Activated T-cell treated with anti-CD3 and anti-CD28 coated beads, Interleukin-2, amount 50 U/mL, for 48 hours (primary cell): ENCODE measurements around the gene CACNA1C.
"Not testable (repeated sequence)": the region's sequence is repeated elsewhere in the genome, so short reads cannot be mapped to it uniquely, and the experiment has no call there.

Experiments
- DNase-seq, 2 experiments: peaks; one replicate each; pipeline ENCODE4 v3.0.0-alpha.2; 2020

The CACNA1C gene

DNA sequence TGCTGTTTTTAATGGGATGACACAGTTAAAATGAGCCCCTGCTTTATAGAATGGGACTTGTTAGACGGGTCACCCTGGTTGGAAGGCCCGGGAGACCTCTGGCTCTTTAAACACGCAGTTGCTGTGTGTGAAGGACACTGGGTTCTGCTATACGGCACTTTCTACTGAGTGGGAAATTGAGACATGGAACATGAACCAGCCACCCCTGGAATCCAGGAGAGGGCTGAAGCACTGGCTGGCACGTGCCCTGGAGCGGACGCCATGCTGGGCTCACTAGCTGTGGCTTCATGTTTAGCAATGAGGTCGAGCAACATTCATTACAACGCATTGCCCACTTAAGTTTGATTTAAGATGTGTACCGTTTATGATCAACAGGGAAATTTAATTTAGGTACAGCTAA is 23.9 kb downstream of the CACNA1C start:
- DNase-seq = no peak

DNA sequence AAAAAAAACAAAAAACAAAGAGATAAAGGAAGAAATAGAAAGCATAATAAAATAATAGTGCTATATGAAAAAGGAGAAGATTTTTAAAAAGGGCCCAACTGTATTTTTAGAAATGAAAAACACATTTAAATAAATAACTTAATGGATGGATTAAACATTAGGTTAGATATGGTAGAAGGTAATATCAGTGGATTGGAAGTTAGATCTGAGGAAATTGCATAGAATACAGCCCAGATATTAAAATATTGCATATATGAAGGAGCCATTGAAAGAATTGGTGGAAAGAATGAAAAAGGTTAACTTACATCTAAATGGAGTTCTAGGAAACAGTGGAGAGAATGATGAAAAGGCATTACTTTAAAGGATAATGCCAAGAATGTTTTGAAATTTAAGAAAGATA is 27.8 kb downstream of the CACNA1C start:
- no peak for DNase-seq

DNA sequence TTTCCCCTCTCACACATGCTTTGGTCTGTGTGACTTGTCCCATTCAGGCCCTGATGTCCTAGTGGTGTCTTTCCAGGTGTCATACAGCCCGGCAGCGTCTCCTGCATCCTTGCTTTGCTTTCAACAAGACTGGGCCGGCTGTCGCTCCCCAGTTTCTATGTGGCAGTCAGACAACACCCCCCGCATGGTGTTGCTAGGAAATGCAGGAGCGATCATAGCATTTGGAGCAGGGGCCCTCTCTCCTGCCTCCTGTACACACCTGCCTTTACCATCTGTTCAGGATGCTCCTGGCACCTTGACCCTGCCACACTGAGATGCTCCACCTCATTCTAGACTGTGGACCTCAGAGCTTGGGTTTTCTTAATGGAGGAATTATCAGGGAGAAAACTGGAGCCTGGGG is 29.5 kb downstream of the CACNA1C start:
- no peak for DNase-seq

DNA sequence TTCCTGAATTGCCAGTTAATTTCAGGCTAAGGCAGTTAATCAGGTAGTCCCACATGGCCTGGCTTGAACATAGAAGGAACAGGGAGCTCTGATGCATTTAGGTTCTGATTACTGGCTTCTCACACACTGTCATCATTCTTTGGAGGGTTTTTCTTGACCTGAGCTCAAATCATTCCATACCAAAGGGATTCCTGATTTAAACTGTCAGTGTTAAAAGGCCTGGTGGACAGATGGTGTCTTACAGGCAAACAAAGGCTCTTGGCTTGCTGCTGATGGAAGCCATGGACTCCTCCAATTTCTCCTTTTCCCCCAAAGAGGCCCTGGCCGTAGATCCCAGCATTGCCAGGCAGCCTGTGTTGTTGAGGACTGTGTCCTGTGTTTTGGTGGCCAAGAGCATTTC is 30.2 kb downstream of the CACNA1C start:
- no peak for DNase-seq

DNA sequence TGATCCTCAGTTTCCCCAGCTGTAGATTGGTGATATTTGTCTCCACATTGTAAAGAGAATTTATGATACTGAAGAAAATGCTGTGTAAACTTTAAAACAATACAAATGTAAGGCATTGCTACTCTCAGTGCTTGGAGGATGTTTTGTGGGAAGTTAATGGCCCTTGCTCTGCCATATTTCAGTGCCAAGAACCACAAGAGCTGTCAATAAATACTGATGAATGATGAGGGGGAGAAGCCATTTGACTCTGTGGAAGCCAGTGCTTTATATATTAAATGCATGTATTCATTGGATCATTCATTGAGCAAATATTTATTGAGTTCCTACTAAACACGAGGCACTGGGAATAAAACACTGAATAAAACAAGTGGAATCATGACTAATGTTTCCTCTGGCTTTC is 30.8 kb downstream of the CACNA1C start:
- DNase-seq = no peak

DNA sequence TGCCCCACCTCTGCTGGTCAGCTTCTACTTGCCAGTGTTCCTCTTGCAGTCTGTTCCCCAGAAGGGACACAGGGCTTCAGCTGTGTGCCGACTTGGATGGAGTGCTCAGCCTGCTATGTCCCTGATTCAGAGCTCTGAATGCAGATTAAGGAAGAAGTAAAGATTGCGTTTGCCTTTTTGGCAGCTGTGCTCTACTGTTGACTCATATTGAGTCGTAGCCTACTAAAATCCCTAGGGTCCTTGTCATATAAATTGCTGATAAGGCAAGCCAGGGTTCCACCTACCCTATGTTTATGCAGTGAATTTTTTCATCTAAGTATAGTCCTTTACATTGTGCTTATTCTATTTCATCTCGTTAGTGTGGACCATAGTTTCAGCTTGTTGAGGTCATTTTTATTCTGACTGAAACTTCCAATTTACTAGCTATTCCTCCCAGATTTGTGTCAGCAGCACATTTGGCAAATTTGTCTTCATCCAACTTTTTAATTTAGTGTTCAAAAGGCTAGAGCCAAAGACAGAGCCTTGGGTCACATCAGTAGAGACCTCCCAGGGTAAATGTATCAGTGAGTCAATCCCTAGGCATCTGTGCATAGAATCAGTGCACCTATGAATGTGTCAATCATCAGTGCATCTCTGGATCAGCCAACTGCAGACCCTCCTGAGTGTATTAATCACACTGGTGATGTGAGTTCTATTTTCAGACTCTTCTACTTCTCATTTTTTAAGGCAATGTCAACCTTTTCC is 31.9 kb downstream of the CACNA1C start:
- DNase-seq = no peak

DNA sequence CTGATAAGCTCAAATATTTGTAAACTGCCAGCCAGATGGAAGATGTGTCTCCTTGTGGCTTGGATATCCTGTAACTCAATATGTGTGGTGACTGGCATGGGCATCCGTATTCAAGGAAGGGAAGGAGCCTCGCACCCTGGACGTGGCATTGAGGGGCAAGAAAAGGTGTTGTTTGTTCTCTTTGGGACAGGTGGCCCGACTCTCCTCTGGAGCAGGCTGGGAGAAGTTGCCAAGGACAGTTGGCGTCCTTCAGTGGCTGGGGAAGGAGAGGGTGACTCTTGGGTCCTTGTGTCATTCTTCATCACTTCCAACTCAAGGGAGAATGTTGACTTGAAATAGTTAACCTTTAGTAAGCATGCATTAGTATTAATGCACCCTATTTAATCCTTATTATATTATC is 39.6 kb downstream of the CACNA1C start:
- no peak for DNase-seq

DNA sequence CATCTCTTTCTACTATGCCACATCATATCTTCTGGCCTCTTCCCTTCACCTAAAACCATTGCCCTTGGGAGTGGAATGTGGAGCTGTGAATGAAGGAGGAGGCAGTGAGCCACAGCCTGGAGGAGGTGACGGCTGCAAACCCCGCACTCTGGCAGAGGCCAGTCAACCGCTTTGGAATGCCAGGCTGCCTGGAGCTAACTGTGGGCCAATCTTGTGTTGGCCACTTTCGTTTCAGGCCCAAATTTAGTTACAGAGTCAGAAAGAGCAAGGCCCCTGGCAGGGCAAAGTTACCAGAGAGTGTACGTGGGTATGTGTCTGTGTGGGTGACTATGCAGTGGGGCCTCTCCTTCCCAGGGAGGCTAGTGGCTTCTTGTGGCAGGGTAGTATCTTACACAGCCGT is 40.1 kb downstream of the CACNA1C start:
- DNase-seq = no peak

DNA sequence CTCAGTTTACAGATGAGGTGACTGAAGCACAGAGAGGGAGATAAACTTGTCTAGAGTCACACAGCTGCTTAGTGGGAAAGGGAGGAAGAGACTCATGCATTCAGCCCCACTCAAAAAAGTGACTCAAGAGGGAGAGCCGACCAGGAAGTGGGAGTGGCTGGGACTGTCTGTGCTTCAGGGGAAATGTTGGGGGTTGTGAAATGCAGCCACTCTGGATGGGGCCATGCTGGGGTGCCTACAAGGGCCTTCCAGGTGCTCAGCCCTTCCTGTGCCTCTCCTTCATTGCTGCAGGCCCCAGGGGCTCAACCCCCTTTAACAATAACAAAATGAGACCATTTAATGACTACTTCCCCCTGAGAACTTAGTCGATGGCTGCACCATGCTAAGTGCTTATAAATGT is 41.8 kb downstream of the CACNA1C start:
- DNase-seq = no peak

DNA sequence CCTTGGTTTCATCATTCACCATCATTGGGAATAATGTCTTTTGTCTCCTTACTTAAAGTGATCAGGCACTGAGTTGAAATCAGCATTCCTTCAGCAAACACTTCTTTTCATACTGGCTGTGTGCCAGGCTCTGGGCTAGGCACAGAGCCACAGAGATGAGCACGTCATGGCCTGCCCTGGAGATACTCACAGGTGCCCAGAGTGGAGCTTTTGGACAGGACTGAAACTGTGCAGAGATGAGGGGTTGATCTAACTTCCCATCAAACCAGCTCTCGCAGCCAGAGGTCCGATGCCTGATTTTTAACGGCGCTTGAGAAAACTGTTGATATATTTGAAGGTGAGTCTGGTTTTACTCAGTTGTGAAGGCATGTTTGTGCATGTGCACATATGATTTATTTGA is 43.1 kb downstream of the CACNA1C start:
- DNase-seq = no peak

DNA sequence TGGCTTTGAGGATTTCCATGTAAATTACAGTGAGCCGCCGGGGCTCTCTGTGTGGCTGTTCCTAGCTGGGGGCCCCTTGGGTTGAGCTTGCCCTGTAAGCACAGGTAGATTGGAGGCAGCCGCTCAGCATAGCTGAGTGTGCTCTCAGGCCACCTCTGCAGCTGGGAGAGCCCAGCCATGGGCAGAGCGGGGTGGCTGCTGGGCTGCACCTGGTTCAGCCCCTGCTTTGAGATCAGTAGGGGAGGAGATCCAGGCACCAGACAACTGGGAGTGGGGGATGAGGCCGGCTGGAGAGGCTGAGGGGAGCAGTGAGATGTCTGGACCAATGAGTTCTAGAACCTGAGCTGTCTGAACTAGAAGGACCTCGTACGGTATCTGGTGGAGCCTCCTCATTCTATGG is 44.8 kb downstream of the CACNA1C start:
- no peak for DNase-seq

DNA sequence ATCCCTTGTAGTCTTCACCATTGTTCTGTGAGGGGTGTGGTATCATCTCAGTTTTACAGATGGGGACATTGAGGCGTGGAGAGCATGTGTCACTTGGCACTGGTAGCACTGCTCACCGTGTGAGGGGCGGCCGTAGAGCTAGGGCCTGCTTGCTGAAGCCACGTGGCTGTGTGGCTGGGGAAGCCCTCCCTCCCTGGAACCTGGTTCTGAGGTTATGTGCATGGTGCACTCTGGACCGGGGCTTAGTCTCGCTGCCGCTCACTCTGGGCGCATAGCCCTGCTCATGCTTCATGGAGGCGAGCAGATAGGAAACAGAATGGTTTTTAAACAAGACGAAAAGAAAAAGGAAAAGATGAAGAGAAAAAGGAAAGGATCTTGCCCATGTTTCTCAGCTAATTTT is 46.1 kb downstream of the CACNA1C start:
- DNase-seq = no peak

DNA sequence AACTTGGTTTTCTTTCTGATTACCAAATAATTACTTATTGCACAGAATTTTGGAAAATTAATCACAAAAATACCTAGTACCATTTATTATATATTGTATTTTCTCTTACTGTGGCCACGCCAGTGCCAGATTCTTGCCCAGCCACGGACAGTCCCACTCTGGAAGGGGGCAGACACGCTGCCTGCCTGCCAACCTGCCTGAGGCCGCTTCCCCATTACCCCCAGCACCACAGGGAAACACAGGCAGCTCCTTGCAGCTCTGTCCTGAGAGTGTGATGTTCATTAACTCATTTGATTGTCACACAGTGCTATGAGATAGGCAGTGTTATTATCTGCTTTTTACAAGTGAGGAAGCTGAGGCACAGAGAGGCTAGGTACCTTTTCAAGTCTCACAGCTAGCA is 46.8 kb downstream of the CACNA1C start:
- DNase-seq = no peak

DNA sequence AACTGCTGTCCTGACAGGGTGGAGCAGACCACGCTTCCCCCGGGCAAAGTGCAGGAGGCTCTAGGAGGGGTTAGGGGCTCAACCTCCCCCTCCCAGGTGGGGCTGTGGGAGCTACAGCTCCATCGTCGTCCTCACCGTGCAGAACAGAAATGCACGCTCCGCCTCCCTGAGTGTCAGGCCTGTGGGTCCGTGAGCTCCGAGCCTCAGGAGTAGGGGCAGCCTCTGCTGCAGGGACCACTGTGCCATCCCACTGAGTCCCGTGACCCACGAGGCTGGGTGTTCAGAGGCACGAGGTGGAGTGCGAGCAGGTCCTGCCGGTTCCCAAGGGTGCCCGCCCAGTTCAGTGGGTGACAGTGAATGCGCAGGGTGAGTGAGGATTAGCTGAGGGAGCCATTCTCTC is 48.6 kb downstream of the CACNA1C start:
- DNase-seq = no peak

DNA sequence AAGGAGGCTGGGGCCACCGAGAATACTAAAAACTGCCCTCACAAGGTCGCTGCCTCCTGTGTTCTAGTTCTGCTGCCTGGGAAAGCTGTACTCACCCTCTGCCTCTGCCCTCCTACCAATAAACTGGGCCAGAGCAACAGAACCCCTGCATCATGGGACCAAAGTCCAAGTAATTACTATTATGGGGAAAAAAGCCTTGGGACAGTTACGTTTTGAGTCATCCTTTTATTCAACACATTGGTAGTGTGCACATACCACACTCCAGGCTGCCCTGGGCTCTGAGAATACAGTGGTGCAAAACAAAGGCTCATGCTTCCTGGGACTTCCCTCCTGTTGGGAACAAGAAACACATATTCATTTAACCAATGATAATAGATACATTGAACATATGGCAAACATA is 49.0 kb downstream of the CACNA1C start:
- DNase-seq = no peak

DNA sequence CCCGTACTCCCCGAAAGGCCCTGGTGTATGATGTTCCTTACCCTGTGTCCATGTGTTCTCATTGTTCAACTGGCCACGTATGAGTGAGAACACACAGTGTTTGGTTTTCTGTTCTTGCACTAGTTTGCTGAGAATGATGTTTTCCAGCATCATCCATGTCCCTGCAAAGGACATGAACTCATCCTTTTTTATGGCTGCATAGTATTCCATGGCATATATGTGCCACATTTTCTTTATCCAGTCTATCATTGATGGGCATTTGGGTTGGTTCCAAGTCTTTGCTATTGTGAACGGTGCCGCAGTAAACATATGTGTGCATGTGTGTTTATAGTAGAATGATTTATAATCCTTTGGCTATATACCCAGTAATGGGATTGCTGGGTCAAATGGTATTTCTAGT is 49.9 kb downstream of the CACNA1C start:
- DNase-seq = not testable (repeated sequence)

DNA sequence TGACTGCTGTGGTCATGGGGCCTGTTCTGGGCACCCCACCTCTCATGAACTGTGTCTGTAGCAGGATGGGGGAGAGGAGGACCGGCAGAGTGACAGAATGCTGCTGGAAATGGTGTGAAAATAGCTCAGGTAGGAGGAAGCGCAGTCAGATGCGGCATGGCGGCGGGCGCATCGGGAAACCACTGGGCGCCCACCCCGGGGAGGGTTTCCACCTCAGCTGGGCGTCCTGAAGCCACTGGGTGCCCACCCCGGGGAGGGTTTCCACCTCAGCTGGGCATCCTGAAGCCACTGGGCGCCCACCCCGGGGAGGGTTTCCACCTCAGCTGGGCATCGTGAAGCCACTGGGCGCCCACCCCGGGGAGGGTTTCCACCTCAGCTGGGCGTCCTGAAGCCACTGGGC is 52.6 kb downstream of the CACNA1C start:
- not testable (repeated sequence) for DNase-seq

DNA sequence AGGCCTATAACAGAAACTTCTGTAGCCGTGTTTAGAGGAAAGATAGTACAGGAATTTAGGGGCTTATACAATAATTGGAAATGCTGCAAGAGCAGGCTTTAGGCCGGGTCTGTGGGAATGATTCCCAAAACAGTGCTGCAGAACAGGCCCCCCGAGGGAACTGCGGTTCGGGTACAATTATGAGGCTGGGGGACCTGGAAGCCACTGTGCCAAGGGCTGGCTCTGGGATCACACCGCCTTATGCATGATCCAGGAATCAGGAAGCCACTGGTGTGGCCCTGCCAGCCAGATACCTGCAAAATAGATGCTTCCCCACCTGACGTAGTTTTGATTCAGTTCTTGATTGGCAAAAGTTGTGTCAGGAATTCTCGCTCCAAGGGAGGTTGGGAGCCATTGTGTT is 55.4 kb downstream of the CACNA1C start:
- no peak for DNase-seq

DNA sequence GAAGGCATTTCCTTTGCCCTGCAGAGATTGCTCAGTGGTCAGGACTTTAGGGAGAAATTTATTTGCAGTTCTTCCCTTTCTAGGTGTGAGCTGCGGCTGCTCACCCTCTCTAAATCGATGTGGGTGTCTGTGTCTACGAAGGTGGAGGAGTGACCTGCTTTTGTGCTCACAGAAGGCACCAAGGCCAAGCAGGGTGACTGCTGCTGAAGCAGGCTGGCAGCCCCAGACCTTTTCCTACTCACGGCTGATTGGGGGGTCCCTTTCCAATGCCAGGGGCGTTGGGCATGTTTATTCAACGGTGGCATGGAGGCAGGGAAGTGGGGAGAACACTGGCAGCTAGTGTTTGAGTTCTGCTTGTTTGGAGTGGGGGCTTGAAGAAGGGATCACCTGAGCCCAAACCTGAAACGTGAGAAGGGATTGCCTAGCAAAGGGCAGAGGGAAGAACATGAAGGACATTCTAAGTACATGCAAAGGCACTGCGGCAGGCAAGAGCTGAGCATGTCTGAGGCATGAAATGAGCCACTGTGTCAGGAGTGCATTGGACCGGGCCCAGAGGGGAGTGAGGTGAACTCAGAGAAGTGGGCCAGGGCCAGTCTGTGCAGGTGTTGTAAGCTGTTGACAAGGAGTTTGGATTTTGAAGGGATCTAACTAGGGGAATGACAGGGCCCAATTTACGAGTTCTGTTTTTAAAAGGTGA is 56.3 kb downstream of the CACNA1C start:
- no peak for DNase-seq

DNA sequence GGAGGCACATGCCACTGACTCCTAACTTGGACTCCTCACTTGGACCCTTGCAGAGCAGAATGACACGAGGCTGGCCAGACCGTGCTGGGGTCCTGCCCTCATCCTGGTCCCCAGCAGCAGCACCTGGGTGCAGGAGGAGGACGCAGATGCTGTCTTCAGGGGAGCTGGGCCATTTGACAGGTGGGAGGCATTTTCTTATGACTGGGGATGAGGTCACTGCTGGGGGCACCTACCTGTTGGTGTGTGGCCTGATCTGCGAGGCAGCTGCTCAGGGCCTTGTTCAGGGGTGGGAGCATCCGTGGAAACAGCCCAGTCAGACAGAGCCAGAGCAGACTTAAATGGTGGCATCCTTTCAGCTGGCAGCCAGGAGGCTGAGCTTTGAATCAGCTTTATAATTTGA is 57.3 kb downstream of the CACNA1C start:
- no peak for DNase-seq

DNA sequence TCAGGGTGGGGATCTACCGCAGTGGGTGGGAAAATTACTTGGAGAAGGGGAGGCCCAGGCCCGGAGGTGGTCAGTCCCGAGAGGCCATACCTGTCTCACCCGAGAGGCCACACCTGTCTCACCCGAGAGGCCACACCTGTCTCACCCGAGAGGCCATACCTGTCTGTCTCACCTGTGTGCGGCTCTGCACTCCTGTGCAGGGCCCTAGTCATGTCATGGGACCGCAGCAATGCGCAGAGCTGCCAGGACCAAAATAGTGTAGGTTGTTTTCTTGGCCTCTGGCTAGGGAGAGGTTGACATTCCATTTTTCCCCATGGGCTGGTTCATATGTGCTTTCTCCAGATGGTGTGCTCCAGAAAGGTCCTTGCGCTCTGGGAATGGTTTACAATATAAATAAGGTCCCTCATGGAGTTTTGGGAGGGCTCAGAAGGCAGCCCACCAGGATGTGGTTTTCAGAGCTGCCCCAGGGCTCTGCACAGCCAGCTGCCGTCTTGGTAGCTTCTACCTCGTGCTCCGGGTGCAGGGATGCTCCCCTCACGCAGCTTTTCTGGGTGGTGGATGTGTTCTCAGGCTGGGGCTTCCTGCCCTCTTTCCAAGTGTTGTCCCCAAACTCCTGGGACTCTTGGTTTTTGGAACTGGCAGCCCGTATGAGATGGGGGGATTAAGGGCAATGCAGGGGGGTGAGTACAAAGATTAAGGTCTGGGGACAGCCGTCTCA is 58.2 kb downstream of the CACNA1C start:
- no peak for DNase-seq

DNA sequence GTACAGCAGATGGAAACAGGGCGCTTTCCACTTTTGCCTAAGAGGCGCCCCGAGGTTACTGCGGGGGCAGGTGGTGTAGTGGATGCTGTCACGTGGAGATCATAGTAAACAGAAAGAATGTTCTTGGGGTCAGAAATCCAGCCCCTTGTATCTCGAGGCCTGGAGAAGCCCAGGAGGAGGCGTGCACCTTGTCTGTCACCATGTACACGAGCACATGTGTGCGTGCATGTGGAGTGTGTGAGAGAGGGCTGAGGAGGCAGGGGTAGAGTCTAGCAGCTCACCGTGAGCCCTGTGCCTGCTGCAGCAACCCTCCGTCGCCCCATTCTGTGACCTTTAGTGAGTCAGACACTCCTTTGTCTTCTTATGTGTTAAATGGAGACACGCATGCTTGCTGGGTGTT is 59.0 kb downstream of the CACNA1C start:
- no peak for DNase-seq

DNA sequence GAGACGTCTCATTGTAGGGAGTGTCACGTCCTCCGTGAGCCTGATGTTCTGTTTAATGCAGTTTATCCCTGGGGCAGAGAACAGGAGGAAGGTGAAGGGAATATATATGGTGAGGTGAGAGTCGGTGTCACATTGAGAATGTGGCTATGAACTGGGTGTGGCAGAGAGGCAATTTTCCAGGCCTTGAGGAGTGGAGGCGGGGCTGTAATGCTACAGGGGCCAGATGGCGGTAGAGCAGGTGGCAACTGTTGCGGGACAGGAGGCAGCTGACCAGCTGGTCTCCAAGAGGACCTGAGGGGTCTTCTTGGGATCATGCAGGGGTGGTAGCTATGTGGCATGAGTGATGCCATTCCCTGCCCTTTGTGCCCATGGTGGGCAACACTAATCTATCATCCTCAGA is 59.6 kb downstream of the CACNA1C start:
- no peak for DNase-seq
